ENCODE measurements around the gene PRKCI. TPM values are rescaled to one million over a fixed set of nuclear protein-coding genes. Genes with fewer than 3 reads are reported as not detected.

PRKCI gene
- total and polyA plus RNA-seq, 9 of the 15 experiments (the other 6 are each of a cell fraction or from before 2014, with no cell fraction given) = 10.5 to 43.2 (median 31.4) TPM

GRCh38 chr3:170180079-170180907 lies 41.9 kb upstream of the PRKCI start (continued):
- TF ChIP-seq CBX8 (IDR thresholded peaks at IDR 0.05; ENCODE audit: borderline replicate concordance, extremely low read depth, low read depth, low read length, poor library complexity, severe bottlenecking) (no peak), ZNF778 (CRISPR knock-in tag; IDR thresholded peaks at IDR 0.05) (no peak), ZBTB17 (CRISPR knock-in tag; IDR thresholded peaks at IDR 0.05) (no peak), SMARCE1 (IDR thresholded peaks at IDR 0.05) (0 out of 2 replicates have a peak, but pooled peaks have one; percentile 17), ZBTB12 (CRISPR knock-in tag; IDR thresholded peaks at IDR 0.05) (no peak), C11orf30 (IDR thresholded peaks at IDR 0.05; ENCODE audit: low read depth) (no peak), ZNF444 (CRISPR knock-in tag; IDR thresholded peaks at IDR 0.05) (no peak), DACH1 (IDR thresholded peaks at IDR 0.05; ENCODE audit: partially characterized antibody) (no peak), HMG20B (CRISPR knock-in tag; IDR thresholded peaks at IDR 0.05) (no peak), CBX3 (IDR thresholded peaks at IDR 0.05; ENCODE audit: borderline replicate concordance in 1 of 2, low read length in 2 of 2) (0 out of 3 replicates have a peak, but pooled peaks of 1 of the 2 experiments have one; percentile 30), ELK3 (CRISPR knock-in tag; IDR thresholded peaks at IDR 0.05) (no peak), ZNF551 (CRISPR knock-in tag; IDR thresholded peaks at IDR 0.05) (no peak), STAT6 (CRISPR knock-in tag; IDR thresholded peaks at IDR 0.05) (no peak), SNAPC5 (CRISPR knock-in tag; IDR thresholded peaks at IDR 0.05) (no peak), GATA2 (CRISPR knock-in tag; IDR thresholded peaks at IDR 0.05) (no peak), CREM (IDR thresholded peaks at IDR 0.05; ENCODE audit: low read depth) (no peak), IFI16 (CRISPR knock-in tag; IDR thresholded peaks at IDR 0.05) (no peak), ZNF311 (CRISPR knock-in tag; IDR thresholded peaks at IDR 0.05) (no peak), GTF2F1 (IDR thresholded peaks at IDR 0.05; ENCODE audit: low read depth, low read length) (no peak), PML (IDR thresholded peaks at IDR 0.05; ENCODE audit: low read length) (peak; percentile 37; the same call in 1 of the 2 replicates), DEAF1 (CRISPR knock-in tag; IDR thresholded peaks at IDR 0.05) (no peak), ZSCAN29 (IDR thresholded peaks at IDR 0.05) (peak; percentile 42; the same call in 1 of the 2 replicates), RAD51 (IDR thresholded peaks at IDR 0.05; ENCODE audit: borderline replicate concordance, low read depth) (no peak)

All from K562 (cell line).